GM10266 (cell line): Measurements from ENCODE around the gene CCDC88C.

Experiments
- DNase-seq: peaks from one replicate; pipeline ENCODE4 v3.0.0; 2012; ENCODE audit errors: extremely low spot score
- CTCF ChIP-seq: IDR thresholded peaks from 2 replicates; pipeline ENCODE4 v1.5.1; 2012; ENCODE audit warnings: mild to moderate bottlenecking, low read depth; ENCODE audit not compliant: control insufficient read depth, insufficient read depth; ENCODE audit errors: missing control alignments

Gene CCDC88C

GRCh38 chr14:91417120-91417982 lies at the start of gene CCDC88C:
Gene CCDC88C (minus strand): TSS chr14:91417820. CDS start chr14:91417690, 130 bp downstream.
- DNase-seq: peak; percentile 91
- no peak for TF ChIP-seq CTCF

- no peak for TF ChIP-seq CTCF
- no peak for DNase-seq
These were observed 48.6 kb upstream of the CCDC88C start for GRCh38 chr14:91466192-91466591.

GRCh38 chr14:91464615-91465205 lies 47.1 kb upstream of the CCDC88C start:
- TF ChIP-seq CTCF: no peak
- DNase-seq: no peak

- no peak for DNase-seq
- TF ChIP-seq CTCF: no peak
These were observed 41.0 kb upstream of the CCDC88C start for GRCh38 chr14:91458612-91459011.

- no peak for DNase-seq
- no peak for TF ChIP-seq CTCF
These were observed 38.7 kb upstream of the CCDC88C start for GRCh38 chr14:91456283-91456682.

GRCh38 chr14:91454580-91454979 lies 37.0 kb upstream of the CCDC88C start:
- no peak for DNase-seq

More at GRCh38 chr14:91454580-91454979, 37.0 kb upstream of the CCDC88C start:
- no peak for TF ChIP-seq CTCF
